Testis (tissue), 2 donors: Measurements from ENCODE around the gene ERCC1.

ENCODE experiments used
- CTCF ChIP-seq, 3 experiments: fragments of 450-650 bp in 2 of 3; fragments of 200-600 bp in 1 of 3; sonication (generic) in 1 of 3; IDR thresholded peaks; one replicate each; pipeline ENCODE4 v1.5.1; 2016 to 2019; ENCODE audit warnings: antibody characterized with exemption in 3 of 3, mild to moderate bottlenecking in 2 of 3, moderate library complexity in 1 of 3
- POLR2A ChIP-seq: fragments of 450-650 bp; IDR thresholded peaks from one replicate; pipeline ENCODE4 v1.6.1; 2017; ENCODE audit warnings: antibody characterized with exemption, mild to moderate bottlenecking, moderate library complexity

GRCh38 chr19:45405435-45406225, 18.1 kb downstream of the ERCC1 start:
- TF ChIP-seq POLR2A (no peak), CTCF (IDR thresholded peaks at IDR 0.05) (no peak)
